Heart left ventricle (tissue), 16 donors: Measurements from ENCODE around the gene R3HDM2. TPM values are rescaled to one million over a fixed set of nuclear protein-coding genes. Genes with fewer than 3 reads are reported as not detected.
"Not testable (repeated sequence)": the region's sequence is repeated elsewhere in the genome, so short reads cannot be mapped to it uniquely, and the experiment has no call there.

Experiments used
- ATAC-seq, 4 donors: fragments of 200-7000 bp; cut with Tn5 transposase; one replicate each; pipeline ENCODE4 v1.9.1; 2020 to 2022; ENCODE audit warnings: moderate library complexity in 4 of 4, mild to moderate bottlenecking in 3 of 4, moderate number of reproducible peaks in 1 of 4
- DNase-seq, 5 donors: peaks; one replicate each; pipeline ENCODE4 v3.0.0-alpha.2; 2020
- H3K27ac ChIP-seq, 12 donors: fragments of 200-600 bp; sonication (generic) in 4 of 12; one replicate each; pipeline versions ENCODE4 v1.5.0 to v1.8.0; 2016 to 2022; ENCODE audit warnings: mild to moderate bottlenecking in 2 of 12
- H3K27me3 ChIP-seq, 9 donors: fragments of 200-600 bp; sonication (generic) in 2 of 9; one replicate each; pipeline versions ENCODE4 v1.5.1 to v1.8.0; 2016 to 2022; ENCODE audit warnings: mild to moderate bottlenecking in 3 of 9
- H3K36me3 ChIP-seq, 9 donors: fragments of 200-600 bp; sonication (generic) in 2 of 9; one replicate each; pipeline versions ENCODE4 v1.5.0 to v1.8.0; 2018 to 2022; ENCODE audit warnings: mild to moderate bottlenecking in 2 of 9
- H3K4me1 ChIP-seq, 12 donors: fragments of 200-600 bp; sonication (generic) in 4 of 12; one replicate each; pipeline versions ENCODE4 v1.5.0 to v1.8.0; 2016 to 2022; ENCODE audit warnings: mild to moderate bottlenecking in 3 of 12
- H3K4me3 ChIP-seq, 12 donors: fragments of 200-600 bp; sonication (generic) in 4 of 12; one replicate each; pipeline versions ENCODE4 v1.5.0 to v1.8.0; 2017 to 2022; ENCODE audit warnings: mild to moderate bottlenecking in 9 of 12, moderate library complexity in 4 of 12
- H3K9me3 ChIP-seq, 12 donors: fragments of 200-600 bp; sonication (generic) in 4 of 12; one replicate each; pipeline versions ENCODE4 v1.5.0 to v1.8.0; 2016 to 2022; ENCODE audit warnings: mild to moderate bottlenecking in 1 of 12
- POLR2A ChIP-seq, 2 donors: fragments of 450-650 bp; IDR thresholded peaks; one replicate each; pipeline ENCODE4 v1.6.1; 2017; ENCODE audit warnings: antibody characterized with exemption in 2 of 2, mild to moderate bottlenecking in 2 of 2, moderate library complexity in 2 of 2
- WGBS, 4 donors: extraction: QIAGEN DNeasy Blood & Tissue Kit in 2 of 4; methylation state at CpG; one replicate each; pipeline versions ENCODE4 v1.1.5 to v1.1.7; 2013 to 2018; 5-methylcytosine and 5-hydroxymethylcytosine counted together
- intact Hi-C, 10 donors: fragments of 100-400 bp; cut with DNase I; formaldehyde crosslinking; loops; one replicate each; pipeline versions ENCODE4 v1.11.1 to v1.14.2; 2022
- polyA plus RNA-seq, 2 donors: library from polyadenylated mRNA; stranded (reverse); fragments of 200-250 nt; gene quantifications; one replicate each; pipeline ENCODE4 v1.2.3, GENCODE V29; 2013
- total RNA-seq, 9 donors: library from RNA; depleted of rRNA in 2 of 9; stranded (reverse); fragments of >200 nt in 2 of 9; fragmentation: NEBNext Ultra II Directional in 3 of 9; extraction: Animal tissue kit (Norgen Biotek cat#: 25700) in 3 of 9; gene quantifications; one replicate each; pipeline versions ENCODE4 v1.1.0 to v1.2.4, GENCODE V29; 2016 to 2023
- TF ChIP-seq, protein P1 (sequence below), 12 donors: fragments of 200-600 bp; sonication (generic) in 4 of 12; IDR thresholded peaks; one replicate each; pipeline versions ENCODE4 v1.5.0 to v1.8.0; 2018 to 2022; ENCODE audit warnings: antibody characterized with exemption in 12 of 12, mild to moderate bottlenecking in 5 of 12
- donor health status: ischemic (EF 13 %, LVEDD 7.1; RV severe dilation, severe dysfunction).
- donor health status: healthy with polysubstance abuse.
- donor health status: DM: no; HTN: yes; CAD: no.
- donor health status: DM: no; HTN: no; CAD: no.
- donor health status: ischemic (EF 25% LVEDD 6.9; RV normal size, moderate dysfunction).
- donor health status: ischemic (EF 25% LVEDD 5.7; RV mildly dilated, moderate dysfunction).
- donor health status: healthy.
- donor health status: DM: yes; HTN: yes; CAD: no.
- donor health status: ischemic (EF 35%, LVEDD 5.7; RV mildly dilated, moderate dysfunction).
- donor health status: nonischemic (EF 11% LVEDD 7.7; RV severe dilation, severe dysfunction).
- donor health status: DM: yes; HTN: yes; CAD: no.
- donor health status: PGD.
- donor health status: ischemic (EF 29% LVEDD 5.4; RV normal size, mild dysfunction).
- donor health status: nonischemic (EF 23%, LVEDD 6.1; RV moderate dilation, normal function).

Gene R3HDM2
- total and polyA plus RNA-seq, 11 donors, result 12.7 to 102 (median 59.8) TPM

DNA sequence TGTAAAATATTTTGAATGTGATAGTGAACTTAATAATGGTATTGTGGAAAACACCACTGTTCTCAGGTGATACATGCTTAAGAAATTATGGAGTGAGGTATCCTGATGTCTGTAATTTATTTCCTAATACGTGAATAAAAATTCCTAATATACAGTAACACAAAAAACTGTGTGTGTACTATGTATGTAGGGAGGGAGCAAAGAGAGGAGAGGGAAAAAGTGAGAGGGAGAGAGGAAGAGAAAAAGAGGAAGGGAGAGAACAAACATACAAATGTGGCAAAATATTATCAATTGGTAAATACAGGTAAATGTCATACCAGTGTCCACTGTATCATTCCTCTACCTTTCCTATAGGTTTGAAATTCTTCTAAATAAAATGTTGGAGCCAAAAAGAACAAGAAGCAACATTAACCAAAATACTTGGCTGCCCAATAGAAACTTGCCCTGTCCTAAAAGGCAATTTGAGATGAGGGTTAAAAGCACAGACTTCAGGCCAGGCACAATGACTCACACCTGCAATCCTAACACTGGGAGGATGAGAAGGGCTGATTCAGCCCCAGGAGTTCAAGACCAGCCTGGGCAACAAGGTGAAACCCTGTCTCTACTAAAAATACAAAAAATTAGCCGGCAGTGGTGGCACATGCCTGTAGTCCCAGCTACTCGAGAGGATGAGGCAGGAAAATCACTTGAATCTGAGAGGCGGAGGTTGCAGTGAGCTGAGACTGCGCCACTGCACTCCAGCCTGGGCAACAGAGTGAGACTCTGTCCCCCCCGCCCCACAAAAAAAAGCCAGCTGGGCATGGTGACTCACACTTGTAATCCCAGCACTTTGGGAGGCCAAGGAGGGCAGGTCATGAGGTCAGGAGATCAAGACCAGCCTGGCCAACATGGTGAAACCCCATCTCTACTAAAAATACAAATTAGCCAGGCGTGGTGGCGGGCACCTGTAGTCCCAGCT, 14.5 kb downstream of the R3HDM2 start:
- 88 to 93% (median 90%) methylated on average over 8 of the region's 8 CpGs for WGBS, 4 donors
- no peaks in the 10 kb centered on the region for H3K27me3 ChIP-seq
- TF ChIP-seq, protein P1, sequence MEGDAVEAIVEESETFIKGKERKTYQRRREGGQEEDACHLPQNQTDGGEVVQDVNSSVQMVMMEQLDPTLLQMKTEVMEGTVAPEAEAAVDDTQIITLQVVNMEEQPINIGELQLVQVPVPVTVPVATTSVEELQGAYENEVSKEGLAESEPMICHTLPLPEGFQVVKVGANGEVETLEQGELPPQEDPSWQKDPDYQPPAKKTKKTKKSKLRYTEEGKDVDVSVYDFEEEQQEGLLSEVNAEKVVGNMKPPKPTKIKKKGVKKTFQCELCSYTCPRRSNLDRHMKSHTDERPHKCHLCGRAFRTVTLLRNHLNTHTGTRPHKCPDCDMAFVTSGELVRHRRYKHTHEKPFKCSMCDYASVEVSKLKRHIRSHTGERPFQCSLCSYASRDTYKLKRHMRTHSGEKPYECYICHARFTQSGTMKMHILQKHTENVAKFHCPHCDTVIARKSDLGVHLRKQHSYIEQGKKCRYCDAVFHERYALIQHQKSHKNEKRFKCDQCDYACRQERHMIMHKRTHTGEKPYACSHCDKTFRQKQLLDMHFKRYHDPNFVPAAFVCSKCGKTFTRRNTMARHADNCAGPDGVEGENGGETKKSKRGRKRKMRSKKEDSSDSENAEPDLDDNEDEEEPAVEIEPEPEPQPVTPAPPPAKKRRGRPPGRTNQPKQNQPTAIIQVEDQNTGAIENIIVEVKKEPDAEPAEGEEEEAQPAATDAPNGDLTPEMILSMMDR (IDR thresholded peaks at IDR 0.05), result no peak
- TF ChIP-seq POLR2A (IDR thresholded peaks at IDR 0.05), result no peak
- no peak overlapping the region for H3K4me3 ChIP-seq
- H3K9me3 ChIP-seq, result no peaks in the 10 kb centered on the region
- no peak for DNase-seq
- no peak overlapping the region for H3K27ac ChIP-seq
- ATAC-seq, result no peak
- intact Hi-C loops, result no loop called here
- peaks cover 0 to 31% (median 15%) of the 10 kb centered on the region in 12 donors for H3K4me1 ChIP-seq
- peaks cover 0 to 7% (median 0%) of the 10 kb centered on the region in 9 donors for H3K36me3 ChIP-seq

DNA sequence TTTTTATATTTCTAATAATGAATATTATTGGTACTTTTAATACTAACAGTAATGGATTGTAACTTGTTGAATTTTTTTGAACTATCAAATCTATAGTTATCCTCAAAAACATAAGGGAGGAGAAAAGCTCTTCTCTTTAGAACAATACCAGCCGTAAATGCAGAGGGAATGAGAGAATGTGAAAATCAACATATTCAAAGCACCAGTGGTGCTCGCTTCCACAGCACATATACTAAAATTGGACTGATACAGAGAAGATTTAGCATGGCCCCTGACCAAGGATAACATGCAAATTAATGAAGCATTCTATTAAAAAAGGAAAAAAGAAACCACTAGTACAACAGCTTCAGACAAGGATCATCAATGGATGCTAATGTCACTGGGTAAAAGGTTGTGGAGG, 15.8 kb downstream of the R3HDM2 start:
- Histone ChIP-seq H3K9me3 (no peaks in the 10 kb centered on the region), H3K27ac (no peak overlapping the region), H3K27me3 (no peaks in the 10 kb centered on the region), H3K4me3 (no peak overlapping the region), H3K4me1 (peaks cover 0 to 31% (median 15%) of the 10 kb centered on the region in 12 donors), H3K36me3 (peaks cover 0 to 6% (median 0%) of the 10 kb centered on the region in 9 donors)
- 87 to 93% (median 91%) methylated on average over 2 of the region's 2 CpGs for WGBS, 4 donors
- no peak for ATAC-seq
- intact Hi-C loops, result no loop called here
- DNase-seq, result no peak
- TF ChIP-seq POLR2A (IDR thresholded peaks at IDR 0.05), result no peak
- TF ChIP-seq, protein P1 (IDR thresholded peaks at IDR 0.05), result no peak

DNA sequence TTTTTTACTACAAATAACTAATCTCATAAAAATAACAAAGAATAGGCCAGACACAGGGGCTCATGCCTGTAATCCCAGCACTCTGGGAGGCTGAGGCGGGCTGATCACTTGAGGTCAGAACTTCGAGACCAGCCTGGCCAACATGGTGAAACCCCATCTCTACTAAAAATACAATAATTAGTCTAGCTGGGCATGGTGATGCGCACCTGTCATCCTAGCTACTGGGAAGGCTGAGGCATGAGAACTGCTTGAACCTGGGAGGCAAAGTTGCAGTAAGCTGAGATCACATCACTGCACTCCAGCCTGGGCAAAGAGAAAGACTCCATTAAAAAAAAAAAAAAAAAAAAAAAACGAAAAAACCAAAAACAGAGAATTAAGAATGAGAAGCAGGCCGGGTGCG, 16.7 kb downstream of the R3HDM2 start:
- H3K9me3 ChIP-seq, DNase-seq, H3K36me3 ChIP-seq, H3K27me3 ChIP-seq, H3K4me3 ChIP-seq, intact Hi-C loops, H3K27ac ChIP-seq, ATAC-seq: not testable (repeated sequence)
- 86 to 95% (median 89%) methylated on average over 6 of the region's 6 CpGs for WGBS, 4 donors
- H3K4me1 ChIP-seq, result peaks cover 0 to 29% (median 15%) of the 10 kb centered on the region in 12 donors

DNA sequence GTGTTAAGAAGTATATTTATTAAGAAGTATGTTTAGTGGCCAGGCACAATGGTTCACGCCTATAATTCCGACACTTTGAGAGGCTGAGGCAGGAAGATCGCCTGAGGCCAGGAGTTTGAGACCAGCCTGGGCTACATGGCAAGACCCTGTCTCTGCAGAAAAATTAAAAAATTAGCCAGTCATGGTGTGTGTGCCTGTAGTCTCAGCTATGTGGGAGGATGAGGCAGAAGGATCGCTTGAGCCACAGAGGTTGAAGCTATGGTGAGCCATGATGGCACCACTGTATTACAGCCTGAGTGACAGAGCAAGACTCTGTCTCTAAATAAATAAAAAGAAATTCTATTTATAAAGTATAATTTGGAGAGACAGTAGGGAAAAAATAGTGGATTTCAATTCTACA, 20.3 kb downstream of the R3HDM2 start:
- H3K9me3 ChIP-seq, result no peaks in the 10 kb centered on the region
- no peak for DNase-seq
- H3K4me1 ChIP-seq, result peaks cover 0 to 22% (median 2%) of the 10 kb centered on the region in 12 donors
- no peak for ATAC-seq
- no peaks in the 10 kb centered on the region for H3K27me3 ChIP-seq
- H3K27ac ChIP-seq, result no peak overlapping the region
- TF ChIP-seq POLR2A (IDR thresholded peaks at IDR 0.05), result no peak
- TF ChIP-seq, protein P1 (IDR thresholded peaks at IDR 0.05), result no peak
- H3K4me3 ChIP-seq, result no peak overlapping the region
- WGBS, 4 donors, result 95 to 97% (median 97%) methylated on average over 4 of the region's 4 CpGs
- H3K36me3 ChIP-seq, result peaks cover 0 to 6% (median 0%) of the 10 kb centered on the region in 9 donors
- intact Hi-C loops, result no loop called here
